Measurements from ENCODE around the gene CBY2. TPM values are rescaled to one million over a fixed set of nuclear protein-coding genes. Genes with fewer than 3 reads are reported as not detected.
A peak's percentile ranks its signal among the peaks of the same experiment; 100 is the strongest.

CBY2 gene
- total RNA-seq, 6 donors from 2014 or later: not detected

DNA sequence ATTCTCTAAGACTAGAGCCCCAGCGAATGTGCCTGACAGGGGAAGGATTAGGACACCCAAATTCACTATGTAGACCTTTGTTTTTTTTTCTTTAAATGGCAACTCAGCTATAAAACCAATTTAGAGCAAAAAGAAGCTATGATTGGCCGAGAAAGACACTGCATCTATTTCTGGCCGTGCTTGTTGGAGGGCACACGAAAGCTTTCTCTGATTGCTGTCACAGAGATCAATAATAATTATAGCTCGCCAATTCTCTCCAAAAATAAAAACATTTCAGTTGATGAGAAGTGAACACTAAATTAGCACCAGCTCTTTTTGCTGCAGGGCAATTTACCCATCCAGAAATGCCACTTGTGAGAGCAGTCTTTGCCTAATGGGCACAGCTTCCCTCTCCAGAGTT lies 31.2 kb downstream of the CBY2 start:
- ATAC-seq (ENCODE audit: low FRiP score in 2 of 2): no peak
- no peak for DNase-seq
- Histone ChIP-seq H3K27ac (no peak overlapping the region), H3K36me3 (no peaks in the 10 kb centered on the region), H3K4me3 (no peak overlapping the region), H3K27me3 (no peaks in the 10 kb centered on the region), H3K4me1 (no peaks in the 10 kb centered on the region), H3K9me3 (no peaks in the 10 kb centered on the region)
- TF ChIP-seq POLR2A (IDR thresholded peaks at IDR 0.05): no peak
- TF ChIP-seq, protein P1, sequence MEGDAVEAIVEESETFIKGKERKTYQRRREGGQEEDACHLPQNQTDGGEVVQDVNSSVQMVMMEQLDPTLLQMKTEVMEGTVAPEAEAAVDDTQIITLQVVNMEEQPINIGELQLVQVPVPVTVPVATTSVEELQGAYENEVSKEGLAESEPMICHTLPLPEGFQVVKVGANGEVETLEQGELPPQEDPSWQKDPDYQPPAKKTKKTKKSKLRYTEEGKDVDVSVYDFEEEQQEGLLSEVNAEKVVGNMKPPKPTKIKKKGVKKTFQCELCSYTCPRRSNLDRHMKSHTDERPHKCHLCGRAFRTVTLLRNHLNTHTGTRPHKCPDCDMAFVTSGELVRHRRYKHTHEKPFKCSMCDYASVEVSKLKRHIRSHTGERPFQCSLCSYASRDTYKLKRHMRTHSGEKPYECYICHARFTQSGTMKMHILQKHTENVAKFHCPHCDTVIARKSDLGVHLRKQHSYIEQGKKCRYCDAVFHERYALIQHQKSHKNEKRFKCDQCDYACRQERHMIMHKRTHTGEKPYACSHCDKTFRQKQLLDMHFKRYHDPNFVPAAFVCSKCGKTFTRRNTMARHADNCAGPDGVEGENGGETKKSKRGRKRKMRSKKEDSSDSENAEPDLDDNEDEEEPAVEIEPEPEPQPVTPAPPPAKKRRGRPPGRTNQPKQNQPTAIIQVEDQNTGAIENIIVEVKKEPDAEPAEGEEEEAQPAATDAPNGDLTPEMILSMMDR (IDR thresholded peaks at IDR 0.05): no peak
- TF ChIP-seq EP300 (IDR thresholded peaks at IDR 0.05): no peak
- no peak for TF ChIP-seq POLR2AphosphoS5 (IDR thresholded peaks at IDR 0.05)
- WGBS, 2 donors: 83 to 86% methylated on average over 5 of the region's 5 CpGs

DNA sequence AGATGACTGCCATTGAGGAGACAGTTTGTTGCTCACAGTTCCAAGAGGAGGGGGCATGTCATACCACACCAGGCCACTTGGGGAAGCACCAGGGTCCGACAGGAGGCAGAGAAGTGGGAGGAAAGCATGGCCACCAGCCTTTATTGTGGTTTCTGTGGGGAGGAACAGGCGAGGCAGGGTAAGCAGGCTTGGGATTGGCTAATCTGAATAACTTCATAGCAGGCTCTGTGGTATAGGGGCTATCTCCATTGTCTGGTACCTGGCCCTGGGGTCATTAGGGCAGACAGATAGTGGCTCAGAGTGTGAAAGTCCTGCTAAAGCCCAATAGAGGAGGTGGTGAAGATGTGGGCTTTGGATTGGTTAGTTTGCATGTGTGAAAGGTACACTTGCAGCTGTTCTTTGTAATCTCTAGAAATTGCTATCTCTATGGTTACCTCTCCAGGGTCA lies 35.5 kb downstream of the CBY2 start:
- 41 to 83% methylated on average over 2 of the region's 2 CpGs for WGBS, 2 donors
- Histone ChIP-seq H3K4me1 (no peaks in the 10 kb centered on the region), H3K4me3 (no peak overlapping the region), H3K36me3 (no peaks in the 10 kb centered on the region), H3K27me3 (no peaks in the 10 kb centered on the region), H3K9me3 (no peaks in the 10 kb centered on the region), H3K27ac (no peak overlapping the region)
- ATAC-seq (ENCODE audit: low FRiP score in 2 of 2) (no peak), DNase-seq (no peak)
- TF ChIP-seq, protein P1 (IDR thresholded peaks at IDR 0.05): no peak
- TF ChIP-seq EP300 (IDR thresholded peaks at IDR 0.05): no peak
- TF ChIP-seq POLR2A (IDR thresholded peaks at IDR 0.05): no peak
- TF ChIP-seq POLR2AphosphoS5 (IDR thresholded peaks at IDR 0.05): no peak

DNA sequence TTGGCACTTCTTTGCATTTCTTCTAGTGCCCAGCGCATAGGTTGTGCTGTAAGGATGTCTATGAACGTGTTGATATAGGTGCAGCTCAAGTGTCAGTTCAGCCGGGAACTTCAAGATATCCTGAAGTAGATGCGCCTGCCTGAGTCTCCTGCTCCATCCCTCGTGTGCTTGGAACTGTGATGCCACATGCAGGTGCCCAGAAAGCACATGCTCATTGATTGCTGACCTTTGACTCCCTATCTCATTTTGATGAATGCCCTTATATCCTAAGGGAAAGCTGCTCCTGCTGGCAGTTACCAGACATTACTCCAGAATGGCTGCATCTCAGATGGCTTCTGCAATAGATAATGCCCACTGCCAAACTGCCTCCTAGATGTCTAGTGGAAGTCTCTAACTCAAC lies 40.9 kb downstream of the CBY2 start:
- no peak overlapping the region for H3K4me3 ChIP-seq
- no peak for ATAC-seq (ENCODE audit: low FRiP score in 2 of 2)
- H3K27me3 ChIP-seq: no peaks in the 10 kb centered on the region
- 86 to 91% methylated on average over 5 of the region's 5 CpGs for WGBS, 2 donors
- H3K27ac ChIP-seq: no peak overlapping the region
- no peaks in the 10 kb centered on the region for H3K9me3 ChIP-seq
- DNase-seq: no peak
- H3K36me3 ChIP-seq: no peaks in the 10 kb centered on the region
- H3K4me1 ChIP-seq: no peaks in the 10 kb centered on the region
- TF ChIP-seq POLR2AphosphoS5 (IDR thresholded peaks at IDR 0.05): no peak
- TF ChIP-seq EP300 (IDR thresholded peaks at IDR 0.05): no peak
- TF ChIP-seq POLR2A (IDR thresholded peaks at IDR 0.05): no peak
- TF ChIP-seq, protein P1 (IDR thresholded peaks at IDR 0.05): no peak

DNA sequence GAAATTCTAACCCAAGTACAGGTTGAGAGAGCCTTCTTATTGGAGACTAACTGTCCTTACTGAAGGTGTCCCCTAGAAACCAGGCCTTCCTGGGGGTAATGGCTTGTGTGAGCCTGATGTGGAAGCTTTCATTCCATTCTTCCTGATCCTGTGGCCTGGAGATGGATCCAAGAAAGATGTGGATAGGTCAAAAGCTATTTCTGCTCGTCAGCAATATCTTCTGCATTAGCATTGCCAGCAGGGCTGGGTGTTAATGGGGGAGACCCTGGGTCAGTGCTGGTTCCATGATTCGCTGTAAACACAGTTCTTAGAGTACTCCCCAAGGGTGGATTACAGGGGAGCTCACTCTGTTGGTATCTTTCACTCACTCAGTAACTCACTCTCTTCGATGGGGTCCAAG lies 42.9 kb downstream of the CBY2 start:
- H3K4me3 ChIP-seq: no peak overlapping the region
- no peaks in the 10 kb centered on the region for H3K9me3 ChIP-seq
- WGBS, 2 donors: 83 to 91% methylated on average over 3 of the region's 3 CpGs
- DNase-seq: no peak
- H3K4me1 ChIP-seq: no peaks in the 10 kb centered on the region
- no peaks in the 10 kb centered on the region for H3K36me3 ChIP-seq
- TF ChIP-seq POLR2AphosphoS5 (IDR thresholded peaks at IDR 0.05) (no peak), EP300 (IDR thresholded peaks at IDR 0.05) (no peak), POLR2A (IDR thresholded peaks at IDR 0.05) (no peak)
- TF ChIP-seq, protein P1 (IDR thresholded peaks at IDR 0.05): no peak
- no peaks in the 10 kb centered on the region for H3K27me3 ChIP-seq
- ATAC-seq (ENCODE audit: low FRiP score in 2 of 2): no peak
- H3K27ac ChIP-seq: no peak overlapping the region

DNA sequence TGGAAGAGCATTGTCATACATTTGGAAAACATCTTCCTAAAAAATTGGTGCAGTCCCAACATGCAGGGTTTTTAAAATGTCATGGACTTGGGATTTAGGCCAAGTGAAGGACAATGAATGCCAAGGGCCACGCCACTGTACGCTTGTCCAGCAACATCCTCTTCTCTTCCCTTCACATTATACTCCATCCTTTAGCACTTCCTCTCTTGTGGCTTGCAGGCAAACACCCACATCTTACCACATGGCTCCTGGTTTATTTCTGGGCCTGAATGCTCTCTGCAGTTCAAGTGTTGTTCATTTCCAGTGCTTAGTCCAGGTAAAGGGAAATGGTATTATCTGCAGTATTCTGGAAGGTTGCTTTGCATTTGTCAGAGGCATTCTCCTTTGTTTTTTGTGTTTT lies 45.0 kb downstream of the CBY2 start:
- Histone ChIP-seq H3K4me3 (no peak overlapping the region), H3K27me3 (no peaks in the 10 kb centered on the region), H3K4me1 (no peaks in the 10 kb centered on the region), H3K27ac (no peak overlapping the region), H3K9me3 (no peaks in the 10 kb centered on the region), H3K36me3 (no peaks in the 10 kb centered on the region)
- ATAC-seq (ENCODE audit: low FRiP score in 2 of 2) (peak; percentile 44 to 50), DNase-seq (no peak)
- TF ChIP-seq, protein P1 (IDR thresholded peaks at IDR 0.05): no peak
- TF ChIP-seq POLR2AphosphoS5 (IDR thresholded peaks at IDR 0.05): no peak
- TF ChIP-seq EP300 (IDR thresholded peaks at IDR 0.05): no peak
- 40 to 54% methylated on average over 2 of the region's 2 CpGs for WGBS, 2 donors

Measured in upper lobe of left lung (tissue), 6 donors.